CD4-positive, alpha-beta T cell treated with Interleukin-15 for 1 hour (primary cell): Measurements from ENCODE around the gene SMIM28.
"Not testable (repeated sequence)": the region's sequence is repeated elsewhere in the genome, so short reads cannot be mapped to it uniquely, and the experiment has no call there.

Source experiments
- DNase-seq: peaks from one replicate; pipeline ENCODE4 v3.0.0-alpha.2; 2020

Gene SMIM28

DNA sequence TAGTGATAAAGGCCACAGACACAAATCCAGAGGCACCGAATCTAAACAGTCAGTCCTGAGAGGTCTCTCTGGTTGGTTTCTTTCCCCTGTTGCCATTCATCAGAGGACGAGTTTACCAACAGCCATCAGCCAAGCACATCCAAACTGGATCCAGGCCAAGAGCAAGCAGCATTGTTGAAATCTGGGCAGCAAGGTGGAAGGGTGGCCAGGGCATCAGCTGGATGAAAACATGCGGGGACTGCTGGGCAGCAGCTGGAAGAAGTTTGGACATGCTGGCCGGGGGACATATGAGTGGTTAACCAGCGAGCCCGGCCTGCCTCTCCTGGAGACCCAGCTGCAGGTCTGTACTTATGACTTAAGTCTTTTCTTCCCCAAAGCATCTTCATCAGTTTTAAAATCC is at the start of gene SMIM28:
Gene SMIM28, plus strand, starts transcription at position 62 of the 400 bp plus-strand sequence. Its CDS starts 168 bp downstream, at position 230.
- DNase-seq = no peak

DNA sequence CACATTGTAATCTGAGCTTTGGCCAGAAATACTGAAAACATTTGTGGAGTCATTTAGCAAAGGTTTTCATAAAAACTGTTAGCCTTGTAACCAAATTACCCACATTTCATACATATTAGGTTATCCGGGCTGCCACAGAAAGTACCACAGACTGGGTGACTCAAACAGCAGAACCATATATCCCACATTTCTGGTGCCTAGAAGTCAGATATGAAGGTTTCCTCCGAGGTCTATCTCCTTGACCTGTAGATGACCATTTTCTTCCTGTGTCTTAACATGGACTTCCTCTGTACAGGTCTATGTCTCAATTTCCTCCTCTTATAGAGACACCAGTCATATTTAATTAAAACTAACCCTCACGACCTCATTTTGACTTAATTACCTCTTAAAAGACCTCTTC is 49.5 kb upstream of the SMIM28 start:
- no peak for DNase-seq

DNA sequence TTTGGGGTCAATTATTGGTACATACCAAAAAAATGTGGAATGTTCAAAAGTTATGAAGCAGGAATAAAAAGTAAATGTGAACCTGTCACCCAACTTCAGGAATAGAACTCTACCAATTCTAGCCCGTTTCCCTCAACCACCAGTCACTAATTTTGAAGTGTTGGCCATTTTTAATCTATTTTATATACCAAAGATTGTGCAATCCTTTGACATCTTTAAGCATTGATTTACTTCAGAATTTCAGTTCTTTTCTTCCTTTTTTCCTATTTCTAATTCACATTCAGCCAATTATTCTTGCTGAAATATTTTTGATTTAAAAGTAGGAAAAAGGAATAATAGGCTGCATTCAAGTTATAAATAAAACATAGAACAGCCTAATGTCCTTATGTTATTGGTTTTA is 46.9 kb upstream of the SMIM28 start:
- DNase-seq = no peak

DNA sequence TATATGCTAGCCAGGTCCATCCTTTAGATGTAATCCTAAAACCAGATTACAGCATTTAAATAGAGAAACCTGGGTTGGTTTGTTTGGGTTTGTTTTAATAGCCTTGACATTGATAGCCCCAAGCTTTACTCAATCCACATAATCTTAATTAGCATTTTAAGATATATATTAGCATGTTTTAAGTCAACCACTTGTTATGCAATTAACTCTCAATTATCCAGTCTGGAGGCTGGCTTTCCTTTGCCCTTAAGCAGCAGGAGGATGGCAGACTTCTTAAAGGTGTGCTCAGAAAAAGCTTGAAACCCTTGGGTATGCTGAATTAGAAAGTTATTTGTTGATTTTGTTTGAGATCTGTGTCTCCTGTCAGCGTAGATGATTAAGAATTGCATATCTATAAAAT is 46.3 kb upstream of the SMIM28 start:
- no peak for DNase-seq

DNA sequence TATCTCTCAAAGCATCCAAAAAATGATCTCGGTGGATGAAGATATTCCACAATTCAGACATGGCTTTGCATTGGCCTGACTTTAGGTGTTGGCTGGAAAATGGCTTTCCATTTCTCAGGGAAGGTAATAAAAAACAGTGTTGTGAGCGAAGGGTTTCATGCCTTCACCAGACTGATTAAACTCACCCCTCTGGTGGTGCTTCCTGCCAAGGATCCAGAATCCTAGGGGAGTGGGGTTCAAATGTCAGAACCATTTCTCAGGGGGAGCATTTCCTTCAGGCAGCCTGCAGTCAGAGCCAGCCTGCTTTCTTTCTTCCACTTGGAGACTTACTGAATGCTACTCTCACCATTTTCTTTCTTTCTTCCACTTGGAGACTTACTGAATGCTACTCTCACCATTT is 45.7 kb upstream of the SMIM28 start:
- DNase-seq = no peak

DNA sequence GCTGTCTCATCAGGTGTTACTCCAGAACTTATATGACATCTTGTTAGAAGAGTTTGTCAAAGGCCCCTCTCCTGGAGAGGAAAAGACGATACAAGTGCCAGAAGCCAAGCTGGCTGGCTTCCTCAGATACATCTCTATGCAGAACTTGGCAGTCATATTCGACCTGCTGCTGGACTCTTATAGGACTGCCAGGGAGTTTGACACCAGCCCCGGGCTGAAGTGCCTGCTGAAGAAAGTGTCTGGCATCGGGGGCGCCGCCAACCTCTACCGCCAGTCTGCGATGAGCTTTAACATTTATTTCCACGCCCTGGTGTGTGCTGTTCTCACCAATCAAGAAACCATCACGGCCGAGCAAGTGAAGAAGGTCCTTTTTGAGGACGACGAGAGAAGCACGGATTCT is 43.7 kb upstream of the SMIM28 start:
- no peak for DNase-seq

DNA sequence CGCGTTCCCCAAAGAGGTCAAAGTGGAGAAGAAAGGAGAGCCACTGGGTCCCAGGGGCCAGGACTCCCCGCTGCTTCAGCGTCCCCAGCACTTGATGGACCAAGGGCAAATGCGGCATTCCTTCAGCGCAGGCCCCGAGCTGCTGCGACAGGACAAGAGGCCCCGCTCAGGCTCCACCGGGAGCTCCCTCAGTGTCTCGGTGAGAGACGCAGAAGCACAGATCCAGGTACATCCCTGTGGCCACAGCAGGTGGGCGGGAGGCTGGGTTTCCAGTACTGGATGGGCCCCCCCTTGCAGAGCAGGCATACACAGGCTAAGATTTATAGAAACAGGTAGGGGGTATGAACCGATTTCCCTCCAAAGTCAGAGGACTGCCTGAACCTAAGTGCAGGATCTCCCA is 42.7 kb upstream of the SMIM28 start:
- DNase-seq = no peak

DNA sequence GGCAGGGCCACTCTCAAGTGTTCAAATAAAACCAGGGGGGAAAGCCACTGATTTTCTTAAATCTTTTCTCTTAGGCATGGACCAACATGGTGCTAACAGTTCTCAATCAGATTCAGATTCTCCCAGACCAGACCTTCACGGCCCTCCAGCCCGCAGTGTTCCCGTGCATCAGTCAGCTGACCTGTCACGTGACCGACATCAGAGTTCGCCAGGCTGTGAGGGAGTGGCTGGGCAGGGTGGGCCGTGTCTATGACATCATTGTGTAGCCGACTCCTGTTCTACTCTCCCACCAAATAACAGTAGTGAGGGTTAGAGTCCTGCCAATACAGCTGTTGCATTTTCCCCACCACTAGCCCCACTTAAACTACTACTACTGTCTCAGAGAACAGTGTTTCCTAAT is 41.5 kb upstream of the SMIM28 start:
- DNase-seq = no peak

DNA sequence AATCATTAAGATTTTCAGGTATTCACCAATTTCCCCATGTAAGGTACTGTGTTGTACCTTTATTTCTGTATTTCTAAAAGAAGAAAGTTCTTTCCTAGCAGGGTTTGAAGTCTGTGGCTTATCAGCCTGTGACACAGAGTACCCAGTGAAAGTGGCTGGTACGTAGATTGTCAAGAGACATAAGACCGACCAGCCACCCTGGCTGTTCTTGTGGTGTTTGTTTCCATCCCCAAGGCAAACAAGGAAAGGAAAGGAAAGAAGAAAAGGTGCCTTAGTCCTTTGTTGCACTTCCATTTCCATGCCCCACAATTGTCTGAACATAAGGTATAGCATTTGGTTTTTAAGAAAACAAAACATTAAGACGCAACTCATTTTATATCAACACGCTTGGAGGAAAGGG is 40.6 kb upstream of the SMIM28 start:
- no peak for DNase-seq

DNA sequence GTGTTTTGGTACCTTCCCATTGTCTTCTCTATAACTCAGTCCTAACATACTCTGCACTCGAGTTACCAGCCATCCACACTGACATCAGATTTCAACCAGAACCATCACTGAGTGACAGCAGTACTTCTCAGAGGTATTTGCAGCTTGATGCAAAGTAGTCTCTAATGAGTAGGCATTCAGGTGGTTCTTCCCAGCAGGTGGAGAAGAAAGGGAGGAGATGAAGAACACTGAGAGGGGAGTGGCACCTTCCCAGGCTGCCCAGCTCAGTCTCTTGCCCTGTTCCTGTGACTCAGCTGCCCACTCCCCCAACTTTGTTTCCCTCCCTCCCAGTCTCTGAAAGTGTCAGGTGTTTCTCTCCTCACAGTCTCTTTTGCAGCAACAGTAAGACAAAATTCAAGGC is 38.7 kb upstream of the SMIM28 start:
- no peak for DNase-seq

DNA sequence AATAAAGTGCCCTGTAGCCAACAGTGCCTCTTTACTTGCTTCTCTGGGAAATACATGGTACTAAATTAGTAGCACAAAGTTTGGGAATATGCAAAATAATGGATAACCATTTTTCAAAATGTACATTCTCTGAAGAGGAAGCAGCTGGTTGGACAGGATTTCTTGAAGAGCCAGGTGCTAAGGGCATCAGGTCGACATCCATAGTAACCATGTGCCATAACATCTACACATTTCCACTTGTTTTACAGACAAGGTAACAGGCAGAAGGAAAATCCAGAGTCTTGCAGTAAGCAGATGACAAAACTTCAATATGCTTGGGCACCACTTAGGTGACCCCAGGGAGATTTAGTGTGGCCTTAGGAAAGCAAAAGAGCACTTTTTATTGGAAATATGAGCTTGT is 36.5 kb upstream of the SMIM28 start:
- DNase-seq = no peak

DNA sequence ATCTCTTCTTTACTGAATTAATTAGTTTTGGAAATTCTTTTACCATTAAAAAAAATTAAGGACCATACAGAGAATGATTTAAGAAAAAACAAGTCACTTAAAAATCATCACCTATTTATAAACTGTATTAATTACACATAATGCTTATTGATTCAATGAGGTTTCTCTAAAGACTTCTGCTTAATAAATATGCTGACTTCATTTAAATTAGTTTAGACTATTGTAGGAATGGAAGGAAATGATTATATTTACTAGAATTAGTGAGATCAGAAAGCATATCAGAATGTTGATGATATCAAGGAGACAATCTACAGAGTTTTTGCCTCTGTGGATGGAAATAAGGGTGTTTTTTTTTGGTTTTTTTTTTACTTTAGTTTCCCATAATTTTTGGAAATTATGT is 34.6 kb upstream of the SMIM28 start:
- DNase-seq = no peak

DNA sequence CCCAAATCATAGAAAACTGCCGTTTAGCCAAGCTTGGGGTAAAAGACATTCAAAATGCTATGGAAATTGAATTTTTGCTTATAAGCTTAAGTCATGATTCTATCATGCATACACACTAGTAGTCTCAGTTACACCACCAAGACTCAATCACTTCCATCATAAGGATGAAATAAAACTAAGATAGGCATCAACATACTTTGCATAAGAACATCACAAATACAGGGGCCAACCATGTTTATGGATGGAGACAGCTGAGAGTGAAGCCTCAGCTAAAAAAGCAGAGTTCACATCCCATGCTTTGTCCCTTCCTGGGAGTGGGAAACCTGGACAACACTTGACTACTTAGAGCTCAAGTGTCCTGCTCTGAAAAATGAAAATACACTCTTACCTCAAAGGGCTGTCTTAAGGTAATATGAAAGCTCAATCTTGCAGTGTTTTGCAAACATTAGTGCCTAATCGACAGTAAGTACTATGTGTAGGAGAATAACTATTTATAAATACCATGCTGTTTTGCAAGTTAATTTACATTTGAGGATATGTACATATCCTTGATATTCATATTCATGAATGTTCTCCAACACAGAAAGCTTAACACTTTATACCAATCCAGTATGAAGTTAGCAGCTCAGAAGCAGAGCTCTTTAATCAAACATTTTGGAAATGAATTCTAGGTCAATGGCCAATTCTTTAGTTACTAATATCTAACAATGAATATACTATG is 32.0 kb upstream of the SMIM28 start:
- no peak for DNase-seq

DNA sequence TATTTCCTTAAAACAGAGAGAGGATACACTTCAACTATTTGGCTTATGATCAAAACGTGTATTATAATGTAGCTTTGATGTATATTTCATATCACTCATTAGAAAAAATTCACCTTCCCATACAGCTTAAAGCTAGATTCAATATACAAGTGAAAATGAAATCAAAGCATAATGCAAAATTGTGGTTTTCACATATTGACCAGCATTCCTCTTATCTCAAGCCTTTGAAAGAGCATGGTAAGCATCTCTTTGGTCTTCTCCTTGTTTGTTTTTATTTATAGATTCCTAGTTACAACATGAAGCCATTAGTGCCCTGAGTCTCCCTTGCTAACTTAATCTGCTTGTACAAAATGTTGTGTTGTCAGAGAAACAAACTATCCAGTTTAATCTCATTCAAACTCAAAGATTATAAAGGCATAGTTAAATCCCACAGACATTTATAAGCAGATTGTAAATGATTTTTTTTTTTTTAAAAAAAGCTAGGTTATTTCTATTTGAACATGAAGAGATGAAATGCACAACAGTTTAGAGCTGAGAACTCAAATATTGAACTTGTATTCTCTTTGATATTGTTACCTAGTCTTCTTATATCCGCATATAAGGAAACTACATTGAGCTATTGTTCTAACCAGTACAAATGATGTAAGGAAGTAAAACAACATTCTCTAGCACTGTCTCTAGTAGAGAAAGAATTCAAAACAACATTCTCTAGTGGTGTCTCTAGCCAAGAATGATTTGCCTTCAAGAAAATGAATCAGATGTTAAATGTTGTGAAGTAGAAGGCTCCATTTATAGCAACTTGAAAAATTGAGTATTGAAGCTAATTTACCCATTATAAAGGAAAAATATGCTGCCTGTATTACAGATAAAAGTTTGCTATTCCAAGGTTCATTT is 31.2 kb upstream of the SMIM28 start:
- no peak for DNase-seq

DNA sequence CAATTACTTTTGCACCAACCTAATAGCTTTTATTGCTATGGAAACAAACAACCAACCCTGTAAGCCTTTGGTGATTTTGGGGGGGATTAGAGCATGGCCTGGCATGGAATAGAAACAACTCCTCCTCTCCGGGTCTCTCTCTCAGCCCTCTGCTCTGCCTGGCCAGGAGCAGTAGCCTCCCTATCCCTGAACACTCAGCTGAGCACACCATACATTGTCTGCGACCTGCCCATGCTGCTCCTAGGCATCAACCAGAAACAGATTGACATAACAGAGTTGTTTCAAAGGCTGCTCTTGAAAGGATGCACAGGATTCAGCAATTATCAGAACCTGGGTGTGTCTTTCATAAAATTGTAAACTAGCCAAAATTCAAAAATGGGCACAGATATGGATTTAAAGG is 29.8 kb upstream of the SMIM28 start:
- DNase-seq = no peak

DNA sequence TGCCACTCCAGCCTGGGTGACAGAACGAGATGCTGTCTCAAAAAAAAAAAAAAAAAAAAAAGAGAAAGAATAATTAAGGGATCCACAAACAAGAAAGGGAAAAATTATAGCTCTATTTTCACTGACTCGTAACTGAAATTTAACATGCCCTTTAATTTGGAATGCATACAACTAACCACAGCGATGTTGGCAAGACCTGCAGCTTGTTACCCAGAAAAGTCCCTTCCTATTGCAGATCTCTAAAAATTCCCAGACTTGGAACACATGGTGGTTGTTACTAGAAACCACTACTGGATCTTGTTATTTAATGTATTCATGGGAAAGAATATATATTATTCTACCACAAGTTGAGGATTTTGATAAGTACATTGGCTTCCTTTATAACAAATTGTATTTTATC is 27.8 kb upstream of the SMIM28 start:
- no peak for DNase-seq

DNA sequence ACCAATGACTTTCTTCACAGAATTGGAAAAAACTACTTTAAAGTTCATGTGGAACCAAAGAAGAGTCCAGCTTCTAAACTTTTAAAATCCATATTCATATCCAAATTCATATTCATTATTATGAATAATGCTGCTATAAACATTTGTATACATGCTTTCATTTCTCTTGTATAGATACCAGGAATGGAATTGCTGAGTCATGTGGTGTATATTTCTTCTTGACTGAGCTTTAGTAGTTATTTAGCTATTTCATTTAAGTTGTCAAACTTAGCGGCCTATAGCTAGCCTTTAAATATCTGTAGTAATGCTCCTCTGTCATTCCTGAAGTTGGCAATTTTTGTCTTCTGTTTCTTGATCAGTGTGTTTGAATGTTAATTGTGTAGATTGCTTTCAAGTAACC is 19.8 kb upstream of the SMIM28 start:
- no peak for DNase-seq

DNA sequence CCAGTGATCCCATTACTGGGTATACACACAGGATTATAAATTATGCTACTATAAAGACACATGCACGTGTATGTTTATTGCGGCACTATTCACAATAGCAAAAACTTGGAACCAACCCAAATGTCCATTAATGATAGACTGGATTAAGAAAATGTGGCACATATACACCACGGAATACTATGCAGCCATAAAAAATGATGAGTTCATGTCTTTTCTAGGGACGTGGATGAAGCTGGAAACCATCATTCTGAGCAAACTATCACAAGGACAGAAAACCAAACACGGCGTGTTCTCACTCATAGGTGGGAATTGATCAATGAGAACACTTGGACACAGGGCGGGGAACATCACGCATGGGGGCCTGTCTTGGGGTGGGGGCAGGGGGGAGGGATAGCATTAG is 9.0 kb upstream of the SMIM28 start:
- not testable (repeated sequence) for DNase-seq

DNA sequence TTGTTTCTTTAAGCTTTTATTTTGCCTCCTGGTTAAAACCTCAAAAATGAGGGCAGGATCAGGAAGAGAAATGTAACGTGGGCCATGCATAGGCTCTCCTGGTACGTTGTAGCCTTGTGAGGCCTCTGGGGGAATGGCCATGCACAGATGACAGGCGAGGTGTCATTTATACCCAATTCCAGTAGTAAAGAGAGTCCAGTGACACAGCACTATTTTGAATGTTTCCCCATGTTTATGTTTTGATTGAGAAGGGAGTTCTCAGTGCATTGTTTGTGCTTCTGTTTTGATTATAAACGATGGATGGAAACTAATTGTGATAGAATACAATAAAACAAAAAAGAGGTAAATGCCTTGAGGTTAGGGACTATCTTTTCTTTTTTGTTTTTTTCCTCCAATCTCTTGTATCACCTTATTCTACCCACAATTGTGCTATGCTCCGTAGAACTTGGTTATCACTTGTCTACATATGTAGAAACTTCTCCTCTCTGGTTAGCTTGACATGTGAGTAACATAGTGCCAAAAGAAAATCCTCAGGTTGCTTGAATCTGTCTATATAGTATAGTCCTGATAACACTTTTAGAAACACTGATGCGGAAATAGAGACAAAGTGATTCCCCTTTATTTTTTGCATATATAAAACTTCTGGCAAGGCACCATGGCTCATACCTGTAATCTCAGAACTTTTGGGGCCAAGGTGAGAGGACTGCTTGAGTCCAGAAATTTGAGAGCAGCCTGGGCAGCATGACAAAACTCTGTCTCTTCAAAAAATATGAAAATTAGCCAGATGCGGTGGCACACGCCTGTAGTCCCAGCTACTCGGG is 6.9 kb upstream of the SMIM28 start:
- no peak for DNase-seq

DNA sequence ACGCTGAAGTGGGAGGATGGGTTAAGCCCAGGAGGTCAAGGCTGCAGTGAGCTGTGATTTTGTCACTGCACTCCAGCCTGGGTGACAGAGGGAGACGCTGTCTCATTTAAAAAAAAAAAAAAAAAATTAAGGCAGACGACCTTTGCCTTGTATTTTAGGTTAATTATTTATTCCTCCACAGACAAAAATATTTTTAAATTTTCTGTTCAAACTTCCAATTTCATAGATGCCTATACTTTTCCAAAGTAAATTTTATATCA is 6.3 kb upstream of the SMIM28 start:
- DNase-seq = no peak

DNA sequence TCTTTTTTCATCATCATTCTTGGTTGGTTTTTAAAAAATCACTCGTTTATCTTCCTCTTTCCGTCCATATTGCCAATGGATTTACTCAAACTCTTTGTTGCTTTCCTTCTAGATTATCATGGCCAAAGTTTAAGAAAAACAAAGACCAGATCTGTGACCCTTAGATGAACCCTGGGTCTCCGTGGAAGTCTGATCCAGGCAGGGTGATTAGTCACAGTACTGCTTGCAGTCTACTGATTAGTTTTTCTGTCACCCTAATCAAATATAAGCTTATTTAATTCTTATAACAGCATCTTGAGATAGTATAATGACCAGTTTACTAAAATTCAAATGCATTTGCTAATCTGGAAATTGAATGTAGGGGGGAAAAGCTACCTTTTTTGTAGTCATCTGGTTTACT is 6.0 kb upstream of the SMIM28 start:
- DNase-seq = no peak

DNA sequence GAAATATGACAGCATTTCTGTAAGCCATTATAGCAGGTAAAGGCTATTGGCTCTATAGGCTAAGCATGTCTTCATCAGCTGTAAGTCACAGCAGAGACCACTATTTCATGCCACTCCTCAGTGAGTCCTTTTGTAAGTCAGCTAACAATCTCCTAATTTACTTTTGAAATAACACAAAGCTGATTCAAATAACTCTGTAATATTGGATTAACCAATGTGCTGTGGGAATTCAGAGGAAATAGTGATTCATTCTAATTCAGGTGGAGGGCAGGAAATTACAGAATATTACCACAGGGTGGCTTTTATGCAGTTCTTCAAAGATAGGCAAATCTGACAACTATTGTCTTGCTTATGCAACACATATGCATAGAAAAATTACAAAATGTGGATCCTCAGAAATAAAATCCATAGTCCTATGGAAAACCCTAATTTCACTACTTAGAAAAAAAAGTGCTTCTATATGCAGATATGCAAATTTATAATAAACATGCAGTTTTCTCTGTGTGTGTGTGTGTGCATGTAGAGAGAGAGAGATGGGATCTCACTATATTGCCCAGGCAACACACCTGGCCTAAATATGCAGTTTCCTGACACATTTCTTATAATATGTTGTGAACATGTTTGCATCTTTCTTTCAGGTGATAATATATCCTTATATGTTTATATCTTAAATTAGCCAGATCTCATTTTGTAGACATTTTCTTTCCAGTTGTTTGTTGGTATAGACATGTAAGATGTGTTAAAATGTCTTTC is 4.8 kb upstream of the SMIM28 start:
- no peak for DNase-seq

DNA sequence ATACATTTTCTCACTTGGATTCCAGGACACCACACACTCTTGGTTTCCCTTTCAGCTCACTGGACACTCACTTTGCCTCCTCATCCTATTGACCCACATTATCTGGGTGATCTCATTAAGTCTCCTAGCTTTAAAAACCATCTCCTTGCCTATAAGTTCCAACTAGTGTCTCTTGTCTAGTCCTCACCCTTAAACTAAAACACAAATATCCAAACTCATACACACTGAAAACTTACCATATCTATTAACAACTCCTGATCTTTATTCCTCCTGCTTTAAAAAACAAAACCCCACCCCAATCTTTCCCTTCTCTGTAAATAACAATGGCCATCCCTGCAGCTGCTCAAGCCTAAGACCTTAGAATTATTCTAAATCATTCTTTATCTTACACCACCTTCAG is 3.5 kb upstream of the SMIM28 start:
- no peak for DNase-seq
